GM19351 (cell line): Measurements from ENCODE around the gene CYFIP1.

Experiments
- ATAC-seq: cut with Tn5 transposase; IDR thresholded peaks from one replicate; pipeline ENCODE4 v1.9.1; 2021; ENCODE audit warnings: mild to moderate bottlenecking, moderate library complexity; ENCODE audit not compliant: unreplicated experiment

The CYFIP1 gene

GRCh38 chr15:22969489-22969888 is 10.7 kb downstream of the CYFIP1 start:
- no peak for ATAC-seq

- ATAC-seq = no peak
These were observed 11.8 kb downstream of the CYFIP1 start for GRCh38 chr15:22968366-22968765.

- ATAC-seq = no peak
These were observed 12.9 kb downstream of the CYFIP1 start for GRCh38 chr15:22967084-22967770.

GRCh38 chr15:22966321-22967083 is 13.7 kb downstream of the CYFIP1 start:
- no peak for ATAC-seq

- no peak for ATAC-seq
These were observed 16.5 kb downstream of the CYFIP1 start for GRCh38 chr15:22963641-22964040.

- no peak for ATAC-seq
These were observed 17.6 kb downstream of the CYFIP1 start for GRCh38 chr15:22962611-22963010.

- ATAC-seq = no peak
These were observed 18.4 kb downstream of the CYFIP1 start for GRCh38 chr15:22961762-22962161.

- ATAC-seq = no peak
These were observed 19.6 kb downstream of the CYFIP1 start for GRCh38 chr15:22960556-22960955.

GRCh38 chr15:22960126-22960525 is 20.0 kb downstream of the CYFIP1 start:
- ATAC-seq = no peak

- no peak for ATAC-seq
These were observed 20.7 kb downstream of the CYFIP1 start for GRCh38 chr15:22959321-22960101.

GRCh38 chr15:22958487-22959280 is 21.5 kb downstream of the CYFIP1 start:
- ATAC-seq = peak; percentile 53

- ATAC-seq = no peak
These were observed 23.2 kb downstream of the CYFIP1 start for GRCh38 chr15:22956978-22957260.

GRCh38 chr15:22956257-22956977 is 23.8 kb downstream of the CYFIP1 start:
- no peak for ATAC-seq

GRCh38 chr15:22955544-22956119 is 24.5 kb downstream of the CYFIP1 start:
- ATAC-seq = no peak

GRCh38 chr15:22954798-22955543 is 25.2 kb downstream of the CYFIP1 start:
- no peak for ATAC-seq

- no peak for ATAC-seq
These were observed 25.8 kb downstream of the CYFIP1 start for GRCh38 chr15:22954326-22954725.

- no peak for ATAC-seq
These were observed 27.2 kb downstream of the CYFIP1 start for GRCh38 chr15:22952796-22953579.
